Sigmoid colon (tissue), 7 donors: ENCODE measurements around the gene ANKRD10. TPM values are rescaled to one million over a fixed set of nuclear protein-coding genes. Genes with fewer than 3 reads are reported as not detected.
"Not testable (repeated sequence)": the region's sequence is repeated elsewhere in the genome, so short reads cannot be mapped to it uniquely, and the experiment has no call there.

Source experiments
- DNase-seq: peaks from one replicate; pipeline ENCODE4 v3.0.0-alpha.2; 2019
- H3K27ac ChIP-seq, 4 donors: fragments of 200-600 bp; sonication (generic); one replicate each; pipeline ENCODE4 v1.5.1; 2016 to 2019; ENCODE audit warnings: mild to moderate bottlenecking in 1 of 4
- H3K27me3 ChIP-seq, 3 donors: fragments of 200-600 bp; sonication (generic); one replicate each; pipeline ENCODE4 v1.5.1; 2019; ENCODE audit warnings: mild to moderate bottlenecking in 1 of 3
- H3K36me3 ChIP-seq, 4 donors: fragments of 200-600 bp; sonication (generic); one replicate each; pipeline ENCODE4 v1.5.1; 2016 to 2019
- H3K4me1 ChIP-seq, 4 donors: fragments of 200-600 bp; sonication (generic); one replicate each; pipeline ENCODE4 v1.5.1; 2017 to 2019
- H3K4me3 ChIP-seq, 4 donors: fragments of 200-600 bp; sonication (generic); one replicate each; pipeline ENCODE4 v1.5.1; 2017 to 2019; ENCODE audit warnings: mild to moderate bottlenecking in 2 of 4, moderate library complexity in 1 of 4
- H3K9me3 ChIP-seq, 4 donors: fragments of 200-600 bp in 3 of 4; sonication (generic) in 3 of 4; one replicate each; pipeline versions ENCODE4 v1.5.1 to v1.6.1; 2013 to 2019
- CTCF ChIP-seq, 4 experiments: fragments of 450-650 bp in 3 of 4; fragments of 200-600 bp in 1 of 4; IDR thresholded peaks; one replicate each; pipeline ENCODE4 v1.5.1; 2016 to 2019; ENCODE audit warnings: antibody characterized with exemption in 4 of 4, mild to moderate bottlenecking in 3 of 4, moderate library complexity in 2 of 4
- EP300 ChIP-seq, 4 donors: sonication (generic); formaldehyde crosslinking; IDR thresholded peaks; one replicate each; pipeline ENCODE4 v1.6.1; 2017; ENCODE audit warnings: antibody characterized with exemption in 4 of 4
- POLR2A ChIP-seq, 2 donors: fragments of 450-650 bp; IDR thresholded peaks; one replicate each; pipeline ENCODE4 v1.6.1; 2016; ENCODE audit warnings: antibody characterized with exemption in 2 of 2, mild to moderate bottlenecking in 2 of 2, moderate library complexity in 2 of 2
- POLR2AphosphoS5 ChIP-seq, 4 donors: sonication (generic); formaldehyde crosslinking; IDR thresholded peaks; one replicate each; pipeline ENCODE4 v1.6.1; 2017; ENCODE audit warnings: antibody characterized with exemption in 4 of 4
- WGBS, 2 donors: extraction: QIAGEN DNeasy Blood & Tissue Kit; methylation state at CpG; one replicate each; pipeline ENCODE4 v1.1.7; 2013; 5-methylcytosine and 5-hydroxymethylcytosine counted together
- intact Hi-C: fragments of 100-400 bp; cut with DNase I; formaldehyde crosslinking; loops from one replicate; pipeline ENCODE4 v1.15.1; 2023
- polyA plus RNA-seq, 3 donors: library from polyadenylated mRNA; stranded (reverse); fragments of 200-250 nt; gene quantifications; one replicate each; pipeline ENCODE4 v1.2.3, GENCODE V29; 2013
- total RNA-seq, 4 donors: library from RNA; depleted of rRNA; stranded (reverse); fragments of >200 nt; gene quantifications; one replicate each; pipeline ENCODE4 v1.1.0, GENCODE V29; 2016
- donor health status: healthy with polysubstance abuse.
- donor health status: Bipolar disorder and iron deficiency.
- donor health status: healthy.

Gene ANKRD10
- total and polyA plus RNA-seq, 7 donors = 41.4 to 179 (median 141) TPM

- 87 to 95% methylated on average over 14 of the region's 14 CpGs for WGBS, 2 donors
- H3K36me3 ChIP-seq = no peaks in the 10 kb centered on the region
- H3K4me3 ChIP-seq = no peak overlapping the region
- no peaks in the 10 kb centered on the region for H3K9me3 ChIP-seq
- peaks cover 0 to 10% (median 8%) of the 10 kb centered on the region in 4 donors for H3K4me1 ChIP-seq
- no peak for TF ChIP-seq CTCF (IDR thresholded peaks at IDR 0.05)
- TF ChIP-seq EP300 (IDR thresholded peaks at IDR 0.05) = no peak
- TF ChIP-seq POLR2AphosphoS5 (IDR thresholded peaks at IDR 0.05) = no peak
- TF ChIP-seq POLR2A (IDR thresholded peaks at IDR 0.05) = no peak
- H3K27me3 ChIP-seq = no peaks in the 10 kb centered on the region
- no peak overlapping the region for H3K27ac ChIP-seq
- intact Hi-C loops = loop anchor here (5.0 kb wide), 1 partner anchor 1443 kb away; no protein-coding TSS in a partner anchor
- no peak for DNase-seq
Observed at GRCh38 chr13:110953833-110954532, 39.1 kb upstream of the ANKRD10 start.

GRCh38 chr13:110953416-110953815, 38.5 kb upstream of the ANKRD10 start:
- peaks cover 0 to 10% (median 8%) of the 10 kb centered on the region in 4 donors for H3K4me1 ChIP-seq
- H3K27me3 ChIP-seq = no peaks in the 10 kb centered on the region
- H3K36me3 ChIP-seq = no peaks in the 10 kb centered on the region
- 87 to 93% methylated on average over 12 of the region's 12 CpGs for WGBS, 2 donors
- DNase-seq = no peak
- TF ChIP-seq EP300 (IDR thresholded peaks at IDR 0.05) (no peak), POLR2A (IDR thresholded peaks at IDR 0.05) (no peak), CTCF (IDR thresholded peaks at IDR 0.05) (no peak), POLR2AphosphoS5 (IDR thresholded peaks at IDR 0.05) (no peak)
- no peak overlapping the region for H3K4me3 ChIP-seq
- H3K27ac ChIP-seq = no peak overlapping the region
- no peaks in the 10 kb centered on the region for H3K9me3 ChIP-seq
- intact Hi-C loops = loop anchor here (5.0 kb wide), 1 partner anchor 1444 kb away; no protein-coding TSS in a partner anchor

- not testable (repeated sequence) for H3K27ac ChIP-seq, H3K9me3 ChIP-seq, H3K4me3 ChIP-seq, H3K36me3 ChIP-seq, H3K27me3 ChIP-seq, H3K4me1 ChIP-seq, DNase-seq
- WGBS, 2 donors = 69 to 80% methylated on average over 6 of the region's 6 CpGs
- intact Hi-C loops = loop anchor here (5.0 kb wide), 1 partner anchor 1445 kb away; no protein-coding TSS in a partner anchor
Observed at GRCh38 chr13:110952135-110952534, 37.3 kb upstream of the ANKRD10 start.

GRCh38 chr13:110950819-110951570, 36.1 kb upstream of the ANKRD10 start:
- no peak for TF ChIP-seq POLR2A (IDR thresholded peaks at IDR 0.05)
- no peak for TF ChIP-seq CTCF (IDR thresholded peaks at IDR 0.05)
- no peak for TF ChIP-seq EP300 (IDR thresholded peaks at IDR 0.05)
- no peak for TF ChIP-seq POLR2AphosphoS5 (IDR thresholded peaks at IDR 0.05)
- DNase-seq = no peak
- 76 to 77% methylated on average over 8 of the region's 8 CpGs for WGBS, 2 donors
- intact Hi-C loops = loop anchor here (5.0 kb wide), 1 partner anchor 1446 kb away; no protein-coding TSS in a partner anchor
- H3K27me3 ChIP-seq = no peaks in the 10 kb centered on the region
- no peak overlapping the region for H3K4me3 ChIP-seq
- no peaks in the 10 kb centered on the region for H3K36me3 ChIP-seq
- H3K27ac ChIP-seq = no peak overlapping the region
- no peaks in the 10 kb centered on the region for H3K9me3 ChIP-seq
- peaks cover 0 to 10% (median 8%) of the 10 kb centered on the region in 4 donors for H3K4me1 ChIP-seq

GRCh38 chr13:110950356-110950755, 35.5 kb upstream of the ANKRD10 start:
- H3K36me3 ChIP-seq = no peaks in the 10 kb centered on the region
- no peaks in the 10 kb centered on the region for H3K9me3 ChIP-seq
- 83 to 92% methylated on average over 8 of the region's 8 CpGs for WGBS, 2 donors
- intact Hi-C loops = loop anchor here (5.0 kb wide), 1 partner anchor 1447 kb away; no protein-coding TSS in a partner anchor
- no peak overlapping the region for H3K4me3 ChIP-seq
- no peak for DNase-seq
- H3K27ac ChIP-seq = no peak overlapping the region
- TF ChIP-seq CTCF (IDR thresholded peaks at IDR 0.05) = no peak
- TF ChIP-seq EP300 (IDR thresholded peaks at IDR 0.05) = no peak
- no peak for TF ChIP-seq POLR2A (IDR thresholded peaks at IDR 0.05)
- no peak for TF ChIP-seq POLR2AphosphoS5 (IDR thresholded peaks at IDR 0.05)
- no peaks in the 10 kb centered on the region for H3K27me3 ChIP-seq
- H3K4me1 ChIP-seq = peaks cover 0 to 9% (median 7%) of the 10 kb centered on the region in 4 donors
